Common myeloid progenitor, CD34-positive (primary cell): Measurements from ENCODE around the gene MYL3.

Source experiments
- CTCF ChIA-PET: fragments of 350-600 bp; sonication (Branson Sonifier 250); formaldehyde crosslinking; loops from one replicate; lab custom pipeline; 2021; ENCODE audit warnings: antibody characterized with exemption; lab: Charles Lee
- POLR2A ChIA-PET: fragments of 350-600 bp; sonication (Branson Sonifier 250); formaldehyde crosslinking; loops from one replicate; lab custom pipeline; 2021; ENCODE audit warnings: antibody characterized with exemption; lab: Charles Lee
- DNase-seq, 3 donors: peaks; one replicate each; pipeline versions ENCODE4 v3.0.0 to v3.0.0-alpha.2; 2013
- H3K27ac ChIP-seq, 2 experiments: 1 replicate in 1 of 2; 2 replicates in 1 of 2; pipeline ENCODE4 v1.7.0; 2013; ENCODE audit warnings: inconsistent platforms in 2 of 2, low read length in 2 of 2, mild to moderate bottlenecking in 2 of 2, low read depth in 1 of 2, moderate library complexity in 1 of 2; ENCODE audit not compliant: severe bottlenecking in 2 of 2, insufficient read depth in 1 of 2, poor library complexity in 1 of 2
- H3K27me3 ChIP-seq, 5 experiments: replicated peaks in 2 of 5; 1 replicate in 3 of 5; 2 replicates in 2 of 5; pipeline versions ENCODE4 v1.6.1 to v1.7.0; 2013; ENCODE audit warnings: low read length in 4 of 5, mild to moderate bottlenecking in 2 of 5, moderate library complexity in 2 of 5, inconsistent platforms in 1 of 5; ENCODE audit not compliant: insufficient read depth in 5 of 5, control insufficient read depth in 4 of 5
- H3K36me3 ChIP-seq, 4 experiments: 1 replicate in 2 of 4; 2 replicates in 2 of 4; pipeline versions ENCODE4 v1.6.1 to v1.7.0; 2013; ENCODE audit warnings: low read length in 3 of 4, control low read depth in 1 of 4, mild to moderate bottlenecking in 1 of 4; ENCODE audit not compliant: control insufficient read depth in 4 of 4, insufficient read depth in 4 of 4
- H3K4me1 ChIP-seq, 4 experiments: 1 replicate in 3 of 4; 2 replicates in 1 of 4; pipeline versions ENCODE4 v1.6.1 to v1.7.1; 2013; ENCODE audit warnings: low read length in 3 of 4, mild to moderate bottlenecking in 3 of 4, control low read depth in 1 of 4, inconsistent platforms in 1 of 4, moderate library complexity in 1 of 4; ENCODE audit not compliant: control insufficient read depth in 4 of 4, insufficient read depth in 4 of 4; ENCODE audit errors: control extremely low read depth in 1 of 4
- H3K4me3 ChIP-seq, 7 experiments: 1 replicate in 4 of 7; 2 replicates in 3 of 7; pipeline versions ENCODE4 v1.5.1 to v1.7.0; 2013; ENCODE audit warnings: mild to moderate bottlenecking in 7 of 7, low read length in 6 of 7, moderate library complexity in 6 of 7, inconsistent platforms in 2 of 7, low read depth in 2 of 7, control low read depth in 1 of 7; ENCODE audit not compliant: insufficient read depth in 4 of 7, control insufficient read depth in 1 of 7; ENCODE audit errors: extremely low read depth in 1 of 7
- H3K9me3 ChIP-seq, 5 experiments: 1 replicate in 4 of 5; 2 replicates in 1 of 5; pipeline versions ENCODE4 v1.6.1 to v1.7.1; 2013; ENCODE audit warnings: low read length in 4 of 5, mild to moderate bottlenecking in 2 of 5, inconsistent platforms in 1 of 5, low read depth in 1 of 5, moderate library complexity in 1 of 5; ENCODE audit not compliant: control insufficient read depth in 4 of 5, insufficient read depth in 2 of 5; ENCODE audit errors: control extremely low read depth in 1 of 5
- WGBS: methylation state at CpG from one replicate; pipeline ENCODE4 v1.1.5; 2013; ENCODE audit not compliant: insufficient coverage; 5-methylcytosine and 5-hydroxymethylcytosine counted together

Gene MYL3

DNA sequence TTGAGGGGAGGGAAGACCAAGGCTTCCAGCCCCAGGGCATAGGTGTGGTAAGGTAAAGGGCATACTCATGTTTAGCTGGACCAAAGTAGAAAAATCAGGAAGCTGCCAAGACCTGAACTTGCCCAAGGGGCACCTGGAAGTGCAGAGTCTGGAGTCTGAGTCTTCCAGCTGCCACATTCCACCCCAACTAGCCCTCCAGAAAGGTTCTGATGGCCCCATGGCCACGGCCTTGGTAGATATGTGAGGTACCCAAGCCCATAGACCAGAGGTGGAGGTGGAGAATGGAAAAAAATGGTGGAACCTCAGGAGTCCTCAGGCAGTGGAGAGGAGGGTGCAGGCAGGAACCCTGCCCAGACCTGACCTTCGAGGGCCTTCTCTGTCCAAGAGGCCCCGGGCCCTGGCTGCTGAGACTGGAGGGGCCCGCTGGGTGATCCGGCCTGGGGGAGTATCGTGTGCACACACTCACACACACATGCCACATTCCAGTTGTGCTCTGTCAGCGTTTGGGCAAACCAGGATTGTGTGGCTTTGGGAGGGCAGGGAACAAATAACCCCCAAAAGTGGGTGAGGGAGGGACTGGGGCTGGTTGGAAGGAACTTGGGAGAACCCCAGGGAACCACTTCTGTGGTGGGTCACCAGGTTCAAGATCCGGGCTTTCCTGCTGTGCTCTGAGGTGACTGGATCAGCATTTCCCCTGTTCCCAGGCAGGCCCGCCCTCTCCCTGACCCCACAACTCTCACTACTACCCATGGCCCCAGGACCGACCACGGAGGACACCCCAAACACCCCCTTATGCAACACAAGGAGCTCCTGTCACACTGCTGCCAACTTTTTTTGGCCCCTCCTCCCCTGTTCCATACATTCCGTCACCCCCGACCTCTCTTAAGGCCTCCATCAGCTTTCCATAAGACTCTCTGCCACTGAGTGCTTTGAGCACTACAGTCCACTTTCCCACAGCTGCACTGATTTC lies 11.6 kb downstream of the MYL3 start:
- H3K27me3 ChIP-seq, result peaks cover 0 to 2% (median 0%) of the 10 kb centered on the region in 5 experiments
- H3K4me3 ChIP-seq, result no peak overlapping the region
- POLR2A ChIA-PET, result no interaction called here
- no peaks in the 10 kb centered on the region for H3K36me3 ChIP-seq
- no peak for DNase-seq
- H3K9me3 ChIP-seq, result no peaks in the 10 kb centered on the region
- WGBS, result 100% methylated on average over 7 of the region's 13 CpGs
- CTCF ChIA-PET, result interaction anchor here (1.0 to 4.1 kb wide), 5 partner anchors 8 to 58 kb away, joined by 3 to 12 read pairs (median 5); no protein-coding TSS in a partner anchor
- H3K4me1 ChIP-seq, result peaks cover 0 to 1% (median under 1%) of the 10 kb centered on the region in 4 experiments
- no peak overlapping the region for H3K27ac ChIP-seq

- H3K9me3 ChIP-seq, result no peaks in the 10 kb centered on the region
- H3K4me3 ChIP-seq, result no peak overlapping the region
- peaks cover 0 to 2% (median 0%) of the 10 kb centered on the region in 5 experiments for H3K27me3 ChIP-seq
- DNase-seq, result no peak
- WGBS, result 100% methylated on average over 1 of the region's 1 CpG
- ChIA-PET POLR2A (no interaction called here), CTCF (interaction anchor here (1.0 to 4.1 kb wide), 7 partner anchors 10 to 53 kb away, joined by 3 to 12 read pairs (median 3); no protein-coding TSS in a partner anchor)
- H3K4me1 ChIP-seq, result peaks cover 0 to 12% (median 9%) of the 10 kb centered on the region in 4 experiments
- H3K27ac ChIP-seq, result no peak overlapping the region
- H3K36me3 ChIP-seq, result no peaks in the 10 kb centered on the region
These were observed 12.8 kb downstream of the MYL3 start for GRCh38 chr3:46850468-46850779.

- Histone ChIP-seq H3K4me1 (peaks cover 0 to 18% (median 15%) of the 10 kb centered on the region in 4 experiments), H3K4me3 (no peak overlapping the region), H3K27ac (no peak overlapping the region), H3K9me3 (no peaks in the 10 kb centered on the region), H3K27me3 (peaks cover 0 to 2% (median 0%) of the 10 kb centered on the region in 5 experiments), H3K36me3 (no peaks in the 10 kb centered on the region)
- POLR2A ChIA-PET, result no interaction called here
- DNase-seq, result no peak
- WGBS, result 97% methylated on average over 5 of the region's 7 CpGs
- CTCF ChIA-PET, result interaction anchor here (1.0 to 4.1 kb wide), 8 partner anchors 10 to 53 kb away, joined by 3 to 12 read pairs (median 3); no protein-coding TSS in a partner anchor
These were observed 13.4 kb downstream of the MYL3 start for GRCh38 chr3:46849686-46850467.

GRCh38 chr3:46849045-46849631 lies 14.1 kb downstream of the MYL3 start:
- peaks cover 0 to 2% (median 0%) of the 10 kb centered on the region in 5 experiments for H3K27me3 ChIP-seq
- no peak overlapping the region for H3K4me3 ChIP-seq
- POLR2A ChIA-PET, result no interaction called here
- H3K27ac ChIP-seq, result no peak overlapping the region
- no peaks in the 10 kb centered on the region for H3K9me3 ChIP-seq
- no peak for DNase-seq
- no peaks in the 10 kb centered on the region for H3K36me3 ChIP-seq
- WGBS, result 88% methylated on average over 4 of the region's 7 CpGs
- H3K4me1 ChIP-seq, result peaks cover 0 to 18% (median 16%) of the 10 kb centered on the region in 4 experiments
- CTCF ChIA-PET, result interaction anchor here (0.8 to 4.1 kb wide), 6 partner anchors 11 to 61 kb away, joined by 3 to 18 read pairs (median 3); no protein-coding TSS in a partner anchor

DNA sequence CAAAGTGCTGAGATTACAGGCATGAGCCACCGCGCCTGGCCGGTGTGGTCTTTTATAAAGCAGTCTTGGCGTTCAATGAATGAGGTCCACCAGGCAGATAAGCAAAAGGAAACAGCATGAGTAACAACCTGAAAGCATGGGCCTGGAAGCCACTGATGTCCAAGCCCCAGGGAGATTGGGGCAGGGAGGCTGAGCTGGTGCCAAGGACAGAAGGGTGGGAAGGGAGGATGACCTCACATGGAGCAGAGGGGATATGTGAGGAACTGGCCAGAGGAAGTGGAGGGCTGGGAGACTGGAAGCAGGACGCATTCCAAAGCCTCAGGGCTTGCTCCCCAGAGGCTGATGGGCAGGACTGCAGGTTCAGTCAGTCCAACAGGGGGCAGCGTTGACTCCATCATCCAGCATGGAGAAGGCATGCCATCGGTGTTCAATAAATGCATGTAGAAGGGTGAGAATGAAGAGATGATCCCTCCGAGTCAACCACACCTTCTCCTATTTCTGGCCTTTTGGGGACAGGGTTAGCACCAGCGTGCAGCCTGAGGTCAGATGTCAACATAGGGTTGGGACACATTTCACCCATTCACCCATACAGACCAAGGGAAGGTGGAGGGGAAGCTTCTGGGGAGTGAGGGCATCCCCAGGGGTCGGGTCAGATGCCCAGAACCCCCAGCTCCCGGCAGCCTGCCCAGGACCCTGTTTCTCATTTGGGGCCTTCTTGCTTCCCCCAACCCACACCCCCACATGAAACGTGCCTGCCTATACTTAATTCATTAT lies 14.8 kb downstream of the MYL3 start:
- no peaks in the 10 kb centered on the region for H3K36me3 ChIP-seq
- peak; percentile 14 to 40 (median 22) for DNase-seq
- peaks cover 0 to 18% (median 16%) of the 10 kb centered on the region in 4 experiments for H3K4me1 ChIP-seq
- no peak overlapping the region for H3K4me3 ChIP-seq
- ChIA-PET CTCF (interaction anchor here (0.8 to 4.1 kb wide), 9 partner anchors 11 to 63 kb away, joined by 3 to 18 read pairs (median 5); no protein-coding TSS in a partner anchor), POLR2A (no interaction called here)
- peaks cover 0 to 2% (median 0%) of the 10 kb centered on the region in 5 experiments for H3K27me3 ChIP-seq
- 97% methylated on average over 5 of the region's 12 CpGs for WGBS
- H3K9me3 ChIP-seq, result no peaks in the 10 kb centered on the region
- no peak overlapping the region for H3K27ac ChIP-seq

DNA sequence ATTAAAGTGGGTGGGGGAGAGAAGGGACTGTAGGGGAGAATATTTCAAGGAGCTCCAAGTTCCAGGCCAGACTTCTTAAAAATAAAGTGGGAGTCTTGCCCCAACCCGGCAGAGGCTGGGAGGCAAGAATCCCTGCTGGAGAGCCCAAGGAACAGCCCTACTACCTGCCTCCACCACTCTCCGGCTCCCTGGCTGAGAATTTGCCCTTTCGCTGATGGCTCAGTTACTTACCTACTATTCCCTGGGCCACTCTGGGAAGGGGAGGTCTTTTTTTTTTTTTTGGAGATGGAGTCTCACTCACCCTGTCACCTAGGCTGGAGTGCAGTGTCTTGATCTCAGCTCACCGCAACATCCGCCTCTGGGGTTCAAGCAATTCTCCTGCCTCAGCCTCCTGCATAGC lies 15.5 kb downstream of the MYL3 start:
- no peaks in the 10 kb centered on the region for H3K36me3 ChIP-seq
- ChIA-PET POLR2A (no interaction called here), CTCF (interaction anchor here (1.0 to 3.3 kb wide), 8 partner anchors 12 to 64 kb away, joined by 3 to 18 read pairs (median 4); no protein-coding TSS in a partner anchor)
- 100% methylated on average over 3 of the region's 5 CpGs for WGBS
- H3K27ac ChIP-seq, result no peak overlapping the region
- no peak overlapping the region for H3K4me3 ChIP-seq
- peaks cover 0 to 3% (median 0%) of the 10 kb centered on the region in 5 experiments for H3K9me3 ChIP-seq
- peaks cover 0 to 2% (median 0%) of the 10 kb centered on the region in 5 experiments for H3K27me3 ChIP-seq
- no peak for DNase-seq
- peaks cover 0 to 18% (median 16%) of the 10 kb centered on the region in 4 experiments for H3K4me1 ChIP-seq
